ENCODE results near the gene SLC16A12.
A peak's percentile ranks its signal among the peaks of the same experiment; 100 is the strongest.
"Not testable (repeated sequence)": the region's sequence is repeated elsewhere in the genome, so short reads cannot be mapped to it uniquely, and the experiment has no call there.

The SLC16A12 gene

DNA sequence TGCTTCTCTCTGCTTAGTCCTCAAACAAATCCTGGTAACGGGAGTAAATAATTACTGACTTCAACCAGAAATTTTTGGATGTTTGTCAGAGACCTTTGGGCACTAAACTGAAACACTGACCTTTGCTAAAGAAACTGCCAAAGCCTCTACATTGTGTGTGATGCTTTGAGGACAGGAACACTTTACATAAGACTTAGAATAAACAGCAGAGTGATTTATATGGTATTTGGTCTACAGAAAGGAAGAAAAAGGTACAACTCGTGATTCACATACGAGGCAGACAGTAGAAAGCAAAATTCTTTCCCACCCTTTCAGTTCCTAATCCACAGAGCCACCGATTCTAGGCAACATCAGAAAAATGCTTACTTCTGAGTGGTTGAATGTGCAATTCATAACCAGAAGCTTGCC lies 59.8 kb downstream of the SLC16A12 start:
- FAIRE-seq (no peak), DNase-seq (ENCODE audit: insufficient read length, low spot score) (no peak)

DNA sequence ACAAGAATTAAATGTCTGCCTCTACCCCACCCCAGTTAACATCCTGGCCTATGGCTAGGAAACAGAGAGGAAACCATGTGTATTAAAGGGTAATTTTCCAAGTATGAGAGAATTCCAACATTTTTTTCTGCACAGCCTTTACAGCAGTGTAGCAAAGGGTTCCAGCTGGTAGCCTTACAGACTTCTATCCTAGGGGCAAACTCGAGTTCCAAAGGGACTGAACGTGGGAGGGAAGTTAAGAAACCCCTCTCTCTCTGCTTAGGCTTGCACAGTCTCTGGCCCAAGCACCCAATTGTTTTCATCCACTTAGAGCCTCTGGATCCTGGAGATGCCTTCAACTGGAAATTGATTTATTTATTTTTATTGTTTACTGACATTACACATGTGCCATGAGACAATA lies 60.3 kb downstream of the SLC16A12 start:
- no peak for DNase-seq (ENCODE audit: insufficient read length, low spot score)
- no peak for FAIRE-seq

DNA sequence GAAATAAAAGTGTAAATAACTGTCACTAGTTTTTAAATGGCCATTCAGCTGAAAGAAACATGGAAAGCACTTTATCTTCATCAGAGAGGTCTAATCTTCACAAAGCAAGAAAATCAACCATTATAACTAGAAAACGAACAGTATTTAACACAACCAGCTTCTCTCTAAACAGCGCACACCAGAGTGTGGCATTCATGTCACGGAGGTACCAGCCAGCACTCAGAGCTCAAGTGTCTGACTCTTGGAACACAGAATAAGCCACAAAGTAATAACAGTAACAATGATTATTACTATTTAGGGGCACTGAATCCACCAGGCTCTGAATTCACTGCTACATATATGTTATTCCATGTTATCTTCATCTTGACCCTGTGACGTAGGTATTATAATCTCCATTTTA lies 60.9 kb downstream of the SLC16A12 start:
- no peak for FAIRE-seq
- DNase-seq (ENCODE audit: insufficient read length, low spot score), result no peak

DNA sequence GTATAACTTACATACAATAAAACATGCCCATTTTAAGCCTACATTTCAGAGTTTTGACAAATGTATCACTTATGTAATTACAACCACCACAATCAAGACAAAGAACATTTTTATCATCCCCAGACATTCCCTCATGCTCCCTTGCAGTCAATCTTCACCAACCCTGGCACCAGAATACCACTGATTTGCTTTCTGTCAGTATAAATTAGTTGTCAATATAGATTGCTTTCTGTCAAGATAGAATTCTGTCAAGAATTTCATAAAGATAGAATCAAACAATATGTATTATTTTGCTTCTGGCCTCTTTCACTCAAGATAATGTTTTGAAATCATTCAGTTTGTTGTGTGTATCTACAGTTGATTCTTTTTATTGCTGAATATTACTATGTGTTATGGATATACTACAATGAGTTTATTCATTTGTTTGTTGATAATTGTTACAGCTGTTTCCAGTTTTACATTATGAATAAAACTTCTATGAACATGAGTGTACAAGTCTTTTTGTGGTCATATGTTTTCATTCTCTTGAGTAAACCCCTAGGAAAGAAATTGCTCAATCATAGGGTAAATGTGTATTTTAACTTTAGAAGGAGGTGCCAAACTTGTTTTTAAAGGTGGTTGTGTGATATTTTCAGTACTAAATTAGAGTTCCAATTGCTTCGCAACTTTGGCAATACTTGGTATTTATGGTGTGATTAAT lies 64.1 kb downstream of the SLC16A12 start:
- FAIRE-seq (no peak), DNase-seq (ENCODE audit: insufficient read length, low spot score) (no peak)

DNA sequence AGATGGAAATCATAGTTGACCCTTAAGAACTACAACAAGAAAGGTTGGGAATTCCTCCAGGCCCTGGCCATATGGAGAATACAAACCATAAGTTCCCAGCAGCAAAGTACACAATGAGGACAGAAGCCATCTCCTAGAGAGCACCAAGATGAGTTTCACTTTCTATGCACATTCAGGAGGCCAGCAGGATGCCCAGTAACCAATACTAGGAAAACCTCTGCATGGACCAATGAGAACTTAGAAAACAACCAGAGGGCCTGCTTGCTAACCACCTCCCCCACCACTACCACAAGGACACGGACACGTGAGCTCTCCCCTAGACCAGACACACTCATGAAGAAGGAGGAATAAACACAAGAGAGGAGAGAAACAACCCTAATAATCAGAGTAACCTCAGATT lies 64.8 kb downstream of the SLC16A12 start:
- FAIRE-seq, result no peak

DNA sequence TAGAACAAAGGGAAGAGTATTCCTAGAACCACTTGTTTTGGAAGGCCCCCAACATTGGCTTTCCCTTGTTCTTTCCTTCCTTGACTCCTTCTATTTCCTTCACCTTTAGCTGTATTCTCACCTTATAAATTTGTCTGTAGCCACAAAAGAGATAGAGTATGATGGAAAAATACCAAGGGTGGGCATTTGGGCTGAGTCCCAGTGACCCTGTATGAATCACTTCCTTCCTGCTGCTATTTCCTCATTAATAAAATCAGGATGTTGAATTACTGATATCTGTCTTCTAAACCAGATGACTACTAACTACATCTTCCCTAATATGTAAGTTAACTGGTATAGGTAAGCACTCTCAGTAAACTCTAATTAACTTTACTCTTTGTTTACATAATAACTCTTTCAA lies 65.9 kb downstream of the SLC16A12 start:
- no peak for DNase-seq (ENCODE audit: insufficient read length, low spot score)
- FAIRE-seq, result no peak

More for the DNA sequence above, 64.8 kb downstream of the SLC16A12 start:
- no peak for DNase-seq (ENCODE audit: insufficient read length, low spot score)

DNA sequence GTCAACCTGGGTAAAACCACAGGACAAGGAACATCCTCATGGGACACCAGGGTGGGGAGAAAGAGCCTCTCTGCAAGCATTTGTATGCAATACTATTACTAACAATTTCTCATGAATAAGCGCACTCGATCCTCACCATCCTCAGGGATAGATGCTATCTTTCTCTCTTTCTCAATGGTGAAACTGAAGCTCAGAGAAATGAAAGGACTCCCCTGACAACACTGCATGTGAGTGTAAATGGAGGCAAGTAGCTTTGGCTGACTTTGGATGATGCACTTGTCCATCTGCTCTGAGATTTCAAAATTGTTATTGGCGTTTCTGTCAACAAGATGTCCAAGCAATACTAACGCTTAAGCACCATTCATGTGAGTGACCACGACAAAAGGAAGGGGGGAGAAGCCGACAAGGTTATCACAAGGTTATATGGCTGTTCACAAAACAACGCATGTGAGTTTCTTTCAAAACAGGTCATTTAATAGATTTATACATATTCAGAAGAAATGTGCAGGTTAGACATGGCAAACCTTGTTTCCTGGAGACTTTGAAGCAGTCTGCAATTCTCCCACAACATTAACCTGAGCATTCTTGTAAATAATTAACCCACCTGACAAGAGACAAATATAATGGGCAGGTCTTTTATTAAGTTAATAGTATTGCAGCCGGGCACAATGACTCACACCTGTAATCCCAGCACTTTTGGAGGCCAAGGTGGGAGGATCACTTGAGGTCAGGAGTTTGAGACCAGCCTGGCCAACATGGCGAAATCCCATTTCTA lies 67.0 kb downstream of the SLC16A12 start:
- FAIRE-seq (no peak), DNase-seq (ENCODE audit: insufficient read length, low spot score) (no peak)

DNA sequence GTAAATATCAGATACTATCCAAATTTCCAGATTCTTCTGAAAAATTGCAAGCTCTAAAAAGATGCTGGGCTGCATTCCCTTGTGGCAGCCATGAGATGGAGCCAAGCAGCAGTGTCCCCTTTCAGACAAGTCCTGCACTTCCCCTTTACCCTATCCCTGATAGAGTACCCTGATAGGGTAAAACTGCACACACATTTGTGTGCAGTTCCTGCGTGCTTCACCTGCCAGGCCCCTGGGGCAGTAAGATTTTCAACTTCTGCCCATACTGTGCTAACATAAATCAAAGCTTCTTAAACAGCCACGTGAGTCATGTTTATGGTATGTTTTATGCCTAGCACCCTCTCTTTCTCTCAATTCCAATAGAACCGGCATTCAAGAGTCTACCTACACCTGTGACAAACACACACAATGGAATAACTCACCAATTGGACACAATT lies 68.8 kb downstream of the SLC16A12 start:
- FAIRE-seq, result peak; percentile 44
- DNase-seq (ENCODE audit: insufficient read length, low spot score), result peak; percentile 52

DNA sequence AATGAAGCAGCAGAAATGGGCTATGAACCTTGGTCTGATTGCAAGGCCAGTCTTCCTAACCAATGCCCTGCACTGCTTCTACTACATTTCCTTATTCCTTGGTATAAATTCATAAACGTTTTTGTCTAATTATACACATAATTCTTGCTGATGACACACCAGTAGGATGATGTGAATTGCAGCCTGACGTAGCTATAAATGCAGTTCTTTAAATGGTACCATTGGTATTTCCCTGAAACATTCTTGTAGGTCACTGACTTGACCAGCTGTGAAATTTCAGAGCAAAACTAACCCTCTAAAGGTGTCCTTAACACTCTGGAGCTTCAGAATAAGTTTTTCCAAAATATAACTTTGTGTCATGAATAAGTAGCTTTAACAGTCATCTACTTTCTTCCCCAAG lies 70.2 kb downstream of the SLC16A12 start:
- FAIRE-seq, result peak; percentile 44

DNA sequence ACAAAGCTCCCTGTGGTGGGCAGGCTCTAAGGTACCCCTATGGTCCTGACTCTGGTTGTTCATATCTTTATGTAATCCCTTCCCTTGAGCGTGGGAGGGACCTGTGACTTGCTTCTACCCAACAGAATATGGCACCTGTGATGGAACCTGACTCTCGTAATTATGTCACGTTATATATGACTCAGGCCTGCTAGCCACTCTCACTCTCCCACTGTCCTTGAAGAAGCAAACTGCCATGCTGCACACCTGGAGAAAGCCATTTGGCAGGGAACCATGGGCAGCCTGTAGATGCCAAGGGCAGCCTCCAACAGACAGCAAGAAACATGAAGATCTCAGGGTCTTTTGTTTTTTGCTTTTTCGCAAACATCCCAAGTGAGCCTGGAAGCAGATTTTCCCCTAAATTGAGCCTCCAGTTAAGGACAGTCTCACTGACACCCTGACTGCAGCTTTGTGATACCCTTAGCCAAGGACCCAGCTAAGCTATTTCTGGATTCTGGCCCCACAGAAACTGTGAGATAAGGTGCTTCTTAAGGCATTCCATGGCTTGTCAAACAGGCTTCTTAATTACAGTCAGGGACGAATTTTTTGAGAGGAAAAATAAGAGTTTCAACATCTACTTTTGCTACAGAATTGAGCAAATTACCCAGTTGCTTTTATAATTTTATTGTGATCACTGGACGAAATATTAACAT lies 71.4 kb downstream of the SLC16A12 start:
- no peak for FAIRE-seq
- no peak for DNase-seq (ENCODE audit: insufficient read length, low spot score)

More for the DNA sequence above, 70.2 kb downstream of the SLC16A12 start:
- DNase-seq (ENCODE audit: insufficient read length, low spot score), result no peak

DNA sequence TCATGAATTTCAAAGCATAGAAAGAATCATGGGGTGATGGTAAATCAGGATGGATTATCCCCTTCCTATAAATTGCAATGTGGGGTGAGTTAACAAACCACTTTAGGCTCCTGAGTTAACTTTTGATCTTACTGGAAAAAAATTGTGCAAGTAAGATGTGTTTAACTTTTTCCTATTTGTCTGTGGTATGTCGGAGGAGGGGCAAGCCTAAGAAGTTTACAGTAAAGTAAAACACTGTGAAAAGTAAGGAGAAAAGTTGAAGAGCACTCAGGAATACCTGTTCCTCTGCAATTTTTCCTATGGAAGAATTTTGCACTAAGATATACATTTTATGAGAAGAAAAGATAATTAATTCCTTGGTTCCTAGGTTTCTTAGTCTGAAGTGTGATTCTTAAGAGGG lies 76.6 kb downstream of the SLC16A12 start:
- DNase-seq (ENCODE audit: insufficient read length, low spot score) (no peak), FAIRE-seq (no peak)

DNA sequence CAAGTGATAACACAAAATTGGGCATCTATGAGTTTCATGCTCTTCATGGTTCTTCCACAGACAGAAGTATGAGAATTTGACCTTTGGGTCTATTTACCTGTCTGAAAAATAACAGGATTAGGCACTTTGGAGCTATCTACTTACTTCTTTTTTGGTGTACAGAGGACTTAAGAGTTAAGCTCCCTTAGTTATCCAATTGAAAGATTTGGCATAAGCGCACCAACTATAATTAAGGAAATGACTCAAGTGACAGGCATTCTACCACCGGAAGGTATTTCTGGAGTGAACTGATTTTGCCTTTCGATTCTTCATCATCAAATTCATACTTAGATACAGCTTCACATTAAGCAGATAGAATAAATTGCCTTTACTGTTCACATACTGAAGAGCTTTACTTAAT lies 77.1 kb downstream of the SLC16A12 start:
- peak; percentile 31 for DNase-seq (ENCODE audit: insufficient read length, low spot score)
- no peak for FAIRE-seq

DNA sequence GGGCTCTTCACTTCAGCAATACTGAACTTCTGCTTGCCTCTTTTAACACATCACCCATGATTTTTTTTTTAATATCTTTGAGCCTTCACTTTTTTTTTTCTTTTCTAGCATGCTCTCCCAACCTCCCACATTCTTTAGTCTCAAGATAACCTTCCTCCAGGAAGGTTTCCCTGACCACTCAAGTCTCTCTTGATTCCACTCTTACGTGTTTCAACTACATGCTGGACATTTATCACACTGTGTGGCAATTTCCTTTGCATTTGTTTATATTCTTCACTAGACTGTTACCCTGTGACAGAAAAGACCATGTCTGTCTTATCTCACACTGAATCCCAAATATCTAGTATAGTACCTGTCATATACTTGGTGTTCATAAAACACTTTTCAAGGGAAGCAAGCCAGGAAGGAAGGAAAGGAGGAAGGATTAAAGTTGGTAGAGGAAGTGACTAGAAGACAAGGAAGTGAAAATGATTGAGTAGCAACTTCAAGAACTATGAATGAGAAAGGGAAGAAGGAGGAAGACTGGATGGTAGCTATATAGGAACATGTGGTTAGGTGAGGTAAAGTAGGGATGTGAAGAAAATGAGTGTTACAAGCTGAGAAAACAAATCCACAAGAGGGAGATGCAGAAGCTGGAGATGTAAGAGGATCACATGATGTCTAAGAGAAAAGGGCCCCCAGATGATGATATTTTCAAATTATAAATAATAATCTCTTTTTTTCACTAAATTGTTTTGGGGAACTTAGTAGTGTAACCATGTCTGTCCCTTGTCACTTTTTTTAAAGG lies 80.6 kb downstream of the SLC16A12 start:
- FAIRE-seq, result no peak
- no peak for DNase-seq (ENCODE audit: insufficient read length, low spot score)

DNA sequence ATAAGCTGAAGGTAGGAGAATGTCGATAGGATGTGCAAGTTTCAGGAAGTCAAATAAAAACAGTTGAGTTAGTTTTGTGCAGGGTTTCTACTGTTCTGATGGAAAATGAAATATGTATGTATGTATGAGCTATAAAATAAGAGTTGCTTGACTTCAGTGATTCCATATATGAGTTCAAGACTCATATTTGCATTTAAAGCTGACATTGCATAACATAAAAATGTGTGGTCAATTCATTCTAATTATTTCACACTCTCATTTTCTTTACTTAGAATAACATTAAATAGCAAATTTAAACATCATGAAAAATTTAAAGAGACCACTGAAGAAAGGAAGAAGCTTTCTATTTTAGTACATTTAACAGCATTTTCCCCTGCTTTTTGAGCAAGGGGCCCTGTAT lies 83.2 kb downstream of the SLC16A12 start:
- FAIRE-seq (no peak), DNase-seq (ENCODE audit: insufficient read length, low spot score) (no peak)

DNA sequence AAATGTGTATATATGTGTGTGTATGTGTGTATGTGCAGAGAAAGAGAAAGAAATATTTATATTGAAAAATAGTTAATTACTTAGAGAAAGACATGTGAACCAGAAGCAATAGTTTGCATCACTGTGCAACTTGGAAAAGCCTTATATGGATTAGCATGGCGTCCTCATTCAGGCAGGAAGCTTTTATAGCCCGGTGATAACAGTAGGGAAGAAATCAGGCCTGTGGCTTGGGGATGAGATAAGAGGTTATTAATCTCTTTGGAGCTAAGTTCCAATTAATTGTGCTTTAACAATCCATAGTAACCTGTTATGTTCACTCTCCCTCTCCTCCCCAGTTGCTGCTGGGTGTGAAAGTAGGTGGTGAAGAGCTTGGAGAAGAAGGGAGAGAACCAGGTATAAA lies 84.5 kb downstream of the SLC16A12 start:
- DNase-seq (ENCODE audit: insufficient read length, low spot score) (no peak), FAIRE-seq (no peak)

DNA sequence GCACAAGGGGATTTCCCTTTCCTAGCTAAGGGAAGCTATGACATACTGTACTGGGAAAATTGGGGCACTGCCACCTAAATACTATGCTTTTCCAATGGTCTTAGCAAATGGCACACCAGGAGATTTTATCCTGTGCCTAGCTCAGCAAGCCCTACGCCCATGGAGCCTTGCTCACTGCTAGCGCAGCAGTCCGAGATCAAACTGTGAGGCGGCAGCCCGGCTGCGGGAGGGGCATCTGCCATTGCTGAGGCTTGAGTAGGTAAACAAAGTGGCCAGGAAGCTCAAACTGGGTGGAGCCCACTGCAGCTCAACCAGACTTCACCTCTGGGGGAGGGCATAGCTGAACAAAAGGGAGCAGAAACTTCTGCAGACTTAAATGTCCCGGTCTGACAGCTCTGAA lies 90.6 kb downstream of the SLC16A12 start:
- DNase-seq (ENCODE audit: insufficient read length, low spot score); FAIRE-seq: not testable (repeated sequence)

DNA sequence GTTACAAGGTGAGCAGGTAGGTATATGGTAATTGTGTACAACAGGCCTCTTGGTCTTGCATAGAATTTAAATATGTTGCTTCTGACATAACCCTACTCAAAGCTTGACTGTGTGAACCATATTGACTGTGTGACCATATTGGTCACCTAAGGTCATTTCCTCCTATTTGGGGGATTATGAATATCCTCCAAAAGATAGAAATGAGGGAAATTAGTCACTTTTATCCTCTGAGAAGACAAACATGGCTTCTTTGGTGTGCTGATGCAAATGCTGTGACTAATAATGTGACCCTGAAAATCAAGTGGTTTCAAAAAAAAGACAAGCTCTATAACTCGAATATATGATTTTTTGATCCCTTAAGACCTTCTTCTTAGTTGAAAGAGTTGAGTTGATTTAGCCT lies 93.1 kb downstream of the SLC16A12 start:
- FAIRE-seq (no peak), DNase-seq (ENCODE audit: insufficient read length, low spot score) (no peak)

DNA sequence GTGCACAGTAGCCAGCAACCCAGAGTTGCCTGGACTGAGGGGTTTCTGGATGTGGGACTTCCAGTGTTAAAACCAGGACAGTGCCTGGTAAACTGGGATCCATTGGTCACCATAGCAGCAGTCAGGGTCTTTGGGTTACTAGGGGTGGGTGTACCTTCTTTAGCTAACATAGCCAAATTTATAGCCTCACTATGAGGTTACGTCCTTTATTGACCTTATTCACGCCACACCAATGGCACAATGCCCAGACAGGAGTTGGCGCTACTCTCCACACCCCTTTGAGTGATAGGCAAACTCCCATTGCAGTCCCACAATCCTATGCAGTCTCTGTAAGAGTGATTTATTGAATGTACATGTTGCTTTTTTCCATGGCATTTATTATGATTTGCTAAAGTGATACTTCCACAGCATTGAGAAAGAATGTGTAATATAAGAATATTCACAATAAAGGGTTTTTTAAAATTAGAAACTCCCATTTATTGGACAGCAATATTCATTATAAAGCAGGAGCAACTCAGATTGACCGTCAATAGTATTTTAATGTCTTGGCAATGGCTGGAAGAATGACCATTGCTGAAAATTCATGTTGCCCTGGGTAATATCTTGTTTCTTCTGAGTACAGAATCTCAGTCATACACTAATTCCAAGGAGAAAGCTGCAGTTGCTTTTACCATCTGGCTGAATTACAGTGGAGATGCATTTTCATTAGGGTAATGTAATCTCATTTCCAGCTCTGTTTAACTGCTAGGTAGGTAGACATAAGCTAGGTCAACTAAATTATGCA lies 95.0 kb downstream of the SLC16A12 start:
- FAIRE-seq, result no peak

DNA sequence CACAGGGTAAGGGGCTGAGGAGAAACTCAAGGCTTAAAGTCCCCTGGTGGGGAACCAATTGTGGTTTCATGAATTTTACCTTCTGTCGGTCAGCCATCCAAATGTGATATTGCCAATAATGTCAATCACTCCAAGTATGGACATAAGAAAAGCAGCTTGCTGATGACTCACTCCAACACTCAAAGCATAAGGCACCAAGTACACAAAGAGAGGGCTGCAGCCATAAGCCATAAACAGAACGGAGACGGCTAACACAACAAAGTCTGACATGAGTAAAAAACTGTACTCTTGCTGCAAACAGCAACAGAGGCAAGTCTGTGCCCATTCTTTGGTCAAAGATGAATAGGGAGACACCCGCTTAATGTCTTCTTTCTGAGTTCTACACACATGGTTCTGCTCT lies 96.9 kb downstream of the SLC16A12 start:
- DNase-seq (ENCODE audit: insufficient read length, low spot score), result no peak

More for the DNA sequence above, 95.0 kb downstream of the SLC16A12 start:
- DNase-seq (ENCODE audit: insufficient read length, low spot score), result no peak

DNA sequence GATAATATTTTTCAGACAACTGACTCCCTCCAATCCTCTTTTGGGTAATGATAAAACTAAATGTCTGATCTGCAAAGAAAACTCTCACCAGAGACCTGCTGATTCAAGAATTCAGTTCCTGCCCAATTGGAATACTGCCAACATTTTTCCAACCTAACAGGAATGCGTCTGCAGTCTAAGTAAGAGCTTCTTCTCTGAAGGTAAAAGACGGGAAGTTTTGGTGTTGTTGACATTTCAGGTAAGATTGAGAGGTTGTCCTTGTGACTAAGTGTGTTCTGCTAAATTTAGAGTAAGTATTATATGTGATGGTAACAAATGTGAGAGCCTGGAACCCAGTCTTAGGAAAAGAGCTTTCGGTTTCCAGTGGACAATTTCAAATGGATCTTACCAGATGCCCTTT lies 103.4 kb downstream of the SLC16A12 start:
- peak; percentile 14 for DNase-seq (ENCODE audit: insufficient read length, low spot score)
- FAIRE-seq, result no peak

More for the DNA sequence above, 96.9 kb downstream of the SLC16A12 start:
- no peak for FAIRE-seq

All from HTR-8/SVneo (cell line).